Measurements from ENCODE around the gene NOXO1.
A peak's percentile ranks its signal among the peaks of the same experiment; 100 is the strongest.
"Not testable (repeated sequence)": the region's sequence is repeated elsewhere in the genome, so short reads cannot be mapped to it uniquely, and the experiment has no call there.

The NOXO1 gene

DNA sequence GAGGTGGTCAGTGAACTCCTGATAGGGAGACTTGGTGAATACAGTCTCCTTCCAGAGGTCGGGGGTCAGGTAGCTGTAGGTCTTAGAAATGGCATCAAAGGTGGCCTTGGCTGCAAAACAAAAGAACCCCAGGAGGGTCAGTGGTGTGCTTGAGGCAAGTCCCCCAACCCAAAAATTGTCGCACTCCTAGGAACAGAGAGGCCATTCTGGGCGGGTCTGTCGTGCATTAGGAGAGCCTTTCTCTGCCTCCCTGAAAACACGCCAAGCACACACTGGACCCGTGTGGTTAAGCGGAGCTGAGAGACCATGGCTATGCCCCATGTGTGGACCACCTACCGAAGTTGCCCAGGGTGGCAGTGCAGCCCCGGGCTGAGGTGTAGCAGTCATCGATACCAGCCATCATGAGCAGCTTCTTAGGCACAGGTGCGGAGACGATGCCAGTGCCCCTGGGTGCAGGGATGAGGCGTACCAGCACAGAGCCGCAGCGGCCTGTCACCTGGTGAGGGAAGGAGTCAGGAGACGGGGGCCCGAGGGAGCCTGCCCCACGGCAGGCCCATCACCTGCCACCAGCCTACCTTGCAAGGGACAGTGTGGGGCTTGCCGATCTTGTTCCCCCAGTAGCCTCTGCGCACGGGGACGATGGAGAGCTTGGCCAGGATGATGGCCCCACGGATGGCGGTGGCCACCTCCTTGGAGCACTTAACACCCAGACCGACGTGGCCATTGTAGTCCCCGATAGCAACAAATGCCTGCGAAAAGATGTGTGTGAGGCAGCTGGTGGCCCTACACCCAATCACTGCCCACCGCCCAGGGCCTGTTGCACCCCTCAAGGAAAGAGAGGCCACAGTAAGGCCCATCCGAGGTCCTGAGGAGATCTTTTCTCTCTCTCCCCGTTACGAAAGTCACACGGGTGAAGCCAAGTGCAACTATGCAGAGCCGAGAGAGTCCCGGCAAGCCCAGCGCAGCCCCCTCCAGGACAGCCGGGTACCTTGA, 18.8 kb downstream of the NOXO1 start:
- DNase-seq, result not testable (repeated sequence)

DNA sequence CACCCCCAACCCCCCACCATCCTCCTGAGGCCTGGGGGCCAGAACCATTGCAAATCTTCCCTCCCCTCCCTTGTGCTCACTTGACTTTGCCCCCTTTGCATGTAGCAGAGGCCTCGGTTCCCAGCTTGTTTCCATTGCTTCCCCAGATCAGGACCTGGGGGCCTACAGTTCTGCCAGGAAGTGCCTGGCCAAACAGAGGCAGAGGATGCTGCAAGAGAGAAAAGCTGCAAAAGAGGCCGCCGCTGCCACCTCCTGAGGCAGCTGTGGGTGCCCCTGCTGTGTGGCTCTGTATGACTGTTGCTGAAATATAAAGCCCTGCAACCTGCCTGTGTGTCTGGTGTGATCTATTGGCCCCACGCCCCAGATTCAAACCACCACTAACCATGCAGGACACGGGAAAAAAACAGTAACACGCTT, 19.6 kb downstream of the NOXO1 start:
- no peak for DNase-seq

- DNase-seq, result peak in 1 of 2 donors; percentile 43
Measured at GRCh38 chr16:1960665-1961630, 20.3 kb downstream of the NOXO1 start.

DNA sequence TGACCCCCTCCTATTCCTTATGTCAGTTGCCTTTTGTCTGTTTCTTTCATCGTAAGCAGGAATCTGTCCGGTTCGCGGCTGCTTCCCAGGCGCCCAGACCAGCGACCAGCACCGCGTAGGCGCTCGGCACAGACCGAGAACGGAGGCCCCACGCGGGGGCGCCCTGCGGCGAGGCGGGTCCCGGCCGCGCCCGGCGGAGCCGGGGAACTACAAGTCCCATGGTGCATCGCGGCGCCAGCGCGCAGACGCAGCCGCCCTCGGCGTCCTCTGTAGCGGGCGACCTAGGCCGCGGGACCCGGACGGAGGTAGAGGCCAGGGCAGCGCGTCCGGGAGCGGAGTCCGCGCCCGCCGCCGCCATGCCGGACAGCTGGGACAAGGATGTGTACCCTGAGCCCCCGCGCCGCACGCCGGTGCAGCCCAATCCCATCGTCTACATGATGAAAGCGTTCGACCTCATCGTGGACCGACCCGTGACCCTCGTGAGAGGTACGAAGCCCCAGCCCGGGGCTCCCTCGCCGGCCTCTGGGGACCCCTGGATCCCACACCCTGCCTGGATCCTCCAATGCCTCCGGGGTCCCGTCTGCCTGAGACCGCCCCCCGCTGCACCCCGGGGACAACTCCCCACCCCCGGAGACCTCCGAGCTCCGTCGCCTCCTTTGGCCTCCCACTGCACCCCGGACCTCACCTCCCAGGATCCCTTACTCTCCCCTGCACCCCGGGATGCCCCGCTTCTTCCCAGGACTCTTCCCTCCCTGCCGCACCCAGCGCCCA, 21.8 kb downstream of the NOXO1 start, which contains the start of gene NDUFB10:
NDUFB10 (plus strand) TSS at position 270 of the 771 bp plus-strand sequence; CDS start at position 357, 87 bp downstream.
- peak; percentile 89 to 92 for DNase-seq

GRCh38 chr16:1958715-1959268, 22.5 kb downstream of the NOXO1 start:
- no peak for DNase-seq

DNA sequence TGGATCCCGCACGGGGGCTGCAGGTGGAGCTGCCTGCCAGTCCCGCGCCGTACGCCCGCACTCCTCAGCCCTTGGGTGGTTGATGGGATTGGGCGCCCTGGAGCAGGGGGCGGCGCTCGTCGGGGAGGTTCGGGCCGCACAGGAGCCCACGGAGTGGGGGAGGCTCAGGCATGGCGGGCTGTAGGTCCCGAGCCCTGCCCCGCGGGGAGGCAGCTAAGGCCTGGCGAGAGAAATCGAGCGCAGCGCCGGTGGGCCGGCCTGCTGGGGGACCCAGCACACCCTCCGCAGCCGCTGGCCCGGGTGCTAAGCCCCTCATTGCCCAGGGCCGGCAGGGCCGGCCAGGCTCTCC, 23.2 kb downstream of the NOXO1 start:
- not testable (repeated sequence) for DNase-seq

GRCh38 chr16:1957434-1958142, 23.7 kb downstream of the NOXO1 start:
- not testable (repeated sequence) for DNase-seq

GRCh38 chr16:1953734-1954133, 27.5 kb downstream of the NOXO1 start:
- DNase-seq, result no peak

- no peak for DNase-seq
Measured at GRCh38 chr16:1950559-1950958, 30.7 kb downstream of the NOXO1 start.

DNA sequence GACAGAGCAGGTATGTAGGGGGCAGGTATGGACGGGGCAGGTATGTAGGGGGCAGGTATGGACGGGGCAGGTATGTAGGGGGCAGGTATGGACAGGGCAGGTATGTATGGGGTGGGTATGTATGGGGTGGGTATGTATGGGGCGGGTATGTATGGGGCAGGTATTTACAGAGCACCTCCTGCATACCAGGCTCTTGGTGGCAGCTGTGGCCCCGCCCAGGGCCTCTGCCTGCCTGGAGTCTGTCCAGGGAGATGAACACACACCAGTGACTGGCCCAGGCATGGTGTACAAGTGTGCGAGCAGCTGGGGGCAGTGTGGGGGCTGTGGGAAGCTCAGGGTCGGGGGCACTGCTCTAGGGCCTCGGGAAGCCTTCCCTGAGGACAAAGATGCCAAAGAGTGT, 31.2 kb downstream of the NOXO1 start:
- DNase-seq, result no peak

- DNase-seq, result no peak
Measured at GRCh38 chr16:1949507-1949906, 31.8 kb downstream of the NOXO1 start.

- DNase-seq, result no peak
Measured at GRCh38 chr16:1947369-1947670, 33.9 kb downstream of the NOXO1 start.

- DNase-seq, result no peak
Measured at GRCh38 chr16:1946495-1947368, 34.5 kb downstream of the NOXO1 start.

- no peak for DNase-seq
Measured at GRCh38 chr16:1945559-1946391, 35.5 kb downstream of the NOXO1 start.

DNA sequence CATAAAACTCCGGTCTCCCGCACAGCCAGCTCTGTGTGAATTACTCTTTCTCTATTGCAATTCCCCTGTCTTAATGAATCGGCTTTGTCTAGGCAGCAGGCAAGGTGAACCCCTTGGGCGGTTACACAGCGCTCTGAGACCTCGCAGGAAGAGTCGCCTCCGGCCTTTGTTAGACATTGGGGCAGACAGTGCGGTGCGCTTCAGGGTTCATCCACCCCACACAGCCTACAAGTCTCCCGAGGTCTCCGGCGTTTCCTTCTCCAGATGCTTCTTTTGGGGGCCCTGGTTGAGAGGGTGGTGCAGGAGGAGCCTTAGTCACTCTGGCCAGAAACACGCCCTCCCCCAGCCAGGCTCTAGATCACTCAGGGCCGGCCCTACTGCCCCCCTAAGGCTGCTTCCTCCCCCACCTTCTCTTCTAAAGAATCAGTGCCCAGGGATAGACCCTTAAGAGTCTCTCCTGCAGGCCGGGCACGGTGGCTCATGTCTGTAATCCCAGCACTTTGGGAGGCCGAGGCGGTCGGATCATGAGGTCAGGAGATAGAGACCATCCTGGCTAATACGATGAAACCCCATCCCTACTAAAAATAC, 36.6 kb downstream of the NOXO1 start:
- no peak for DNase-seq

DNA sequence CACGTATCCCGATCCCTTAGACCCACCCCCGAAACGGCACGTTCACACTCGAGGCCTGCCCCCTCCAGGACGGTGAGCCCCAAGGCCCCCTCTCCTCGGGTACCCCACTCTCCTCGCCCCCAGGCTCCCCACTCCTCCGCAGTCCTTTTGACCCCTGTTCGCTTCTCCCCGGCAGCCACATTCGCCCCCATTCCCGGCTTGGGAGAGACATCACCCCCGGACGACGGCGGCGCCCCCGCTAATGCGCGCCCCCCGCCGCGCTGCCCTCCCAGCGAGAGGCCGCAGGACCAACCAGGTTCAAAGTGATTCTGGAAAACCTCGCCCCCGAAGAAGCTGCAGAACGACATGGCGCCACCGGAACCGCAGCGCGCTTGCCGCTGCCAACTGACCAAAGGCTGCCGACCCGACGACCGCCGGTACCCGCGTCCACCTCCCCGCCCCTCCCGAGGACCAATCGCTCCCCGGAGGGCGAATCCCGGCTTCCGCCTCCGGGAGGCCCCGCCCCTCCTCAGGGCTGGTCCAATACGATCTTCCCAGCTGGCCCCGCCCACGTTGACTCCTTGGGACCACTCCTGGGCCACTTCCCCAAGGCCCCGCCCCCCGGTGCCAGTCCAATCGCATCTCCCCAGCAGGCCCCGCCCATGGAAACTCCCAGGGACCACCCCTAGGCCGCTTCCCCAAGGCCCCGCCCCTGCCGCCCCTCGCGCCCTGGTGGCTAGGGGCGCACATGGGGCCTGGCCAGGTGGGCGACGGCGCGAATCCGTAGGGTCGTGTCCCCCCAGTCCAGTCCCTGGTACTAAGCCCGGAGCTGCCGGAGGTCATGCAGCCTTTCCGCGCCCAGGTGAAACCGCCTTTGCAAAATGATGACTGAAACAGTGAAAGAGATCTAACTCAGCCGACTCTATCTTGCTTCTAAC, 38.2 kb downstream of the NOXO1 start, which contains the start of gene MSRB1:
MSRB1 (minus strand) TSS at position 390 of the 917 bp plus-strand sequence; CDS start at position 347, 43 bp downstream.
- peak; percentile 99 for DNase-seq

DNA sequence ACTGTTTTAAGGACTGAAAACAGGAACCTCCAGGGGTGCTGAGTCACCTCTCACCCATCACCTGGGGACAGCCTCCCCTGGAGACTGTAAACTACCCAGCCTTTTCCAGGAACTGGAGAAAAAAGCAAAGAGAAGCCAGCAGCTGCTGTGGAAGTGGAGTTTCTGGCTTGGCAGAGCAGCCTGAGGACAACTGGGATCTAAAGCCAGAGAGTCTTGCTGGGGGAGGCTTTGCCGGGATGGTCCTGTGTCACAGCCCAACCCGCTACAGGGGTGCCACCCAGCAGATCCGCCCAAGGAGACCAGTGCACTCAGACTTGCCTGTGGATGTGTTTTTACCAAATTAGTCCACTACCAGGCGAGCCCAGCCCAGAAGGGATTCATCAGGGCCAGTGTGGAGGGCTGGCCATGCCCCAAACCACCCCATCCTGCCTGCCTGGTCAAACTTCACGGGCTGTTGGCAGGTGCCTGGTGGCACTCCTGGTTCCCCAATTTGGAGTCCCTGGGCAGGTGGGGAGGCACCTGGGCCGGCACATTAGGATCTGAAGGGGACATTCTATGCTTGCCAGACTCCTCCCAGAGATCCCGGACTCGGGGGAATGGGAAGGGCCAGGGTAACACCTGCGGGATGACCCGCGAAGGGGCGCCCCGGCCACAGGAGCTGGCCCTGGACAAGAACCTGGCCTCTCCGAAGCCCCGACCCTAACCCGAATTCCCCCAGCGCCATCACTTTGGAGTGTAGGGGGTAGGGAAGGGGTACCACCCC, 39.0 kb downstream of the NOXO1 start:
- DNase-seq, result peak in 1 of 2 donors; percentile 47
